Lower lobe of right lung (tissue), 2 donors: ENCODE data around the gene TDRD10. TPM values are rescaled to one million over a fixed set of nuclear protein-coding genes. Genes with fewer than 3 reads are reported as not detected.

Experiments used
- ATAC-seq, 2 donors: fragments of 200-7000 bp; cut with Tn5 transposase; one replicate each; pipeline ENCODE4 v1.9.1; 2020 to 2022; ENCODE audit warnings: mild to moderate bottlenecking in 2 of 2, moderate library complexity in 2 of 2
- DNase-seq: peaks from one replicate; pipeline ENCODE4 v3.0.0-alpha.2; 2020
- H3K27ac ChIP-seq: fragments of 200-600 bp; one replicate; pipeline ENCODE4 v1.8.0; 2022
- H3K27me3 ChIP-seq: fragments of 200-600 bp; one replicate; pipeline ENCODE4 v1.8.0; 2022; ENCODE audit warnings: low read depth
- H3K36me3 ChIP-seq: fragments of 200-600 bp; one replicate; pipeline ENCODE4 v1.8.0; 2022; ENCODE audit warnings: mild to moderate bottlenecking
- H3K4me1 ChIP-seq: fragments of 200-600 bp; one replicate; pipeline ENCODE4 v1.8.0; 2022
- H3K4me3 ChIP-seq: fragments of 200-600 bp; one replicate; pipeline ENCODE4 v1.8.0; 2022; ENCODE audit warnings: mild to moderate bottlenecking
- H3K9me3 ChIP-seq: fragments of 200-600 bp; one replicate; pipeline ENCODE4 v1.8.0; 2022
- CTCF ChIP-seq: fragments of 200-600 bp; IDR thresholded peaks from one replicate; pipeline ENCODE4 v1.8.0; 2022; ENCODE audit warnings: antibody characterized with exemption, mild to moderate bottlenecking
- intact Hi-C: fragments of 100-400 bp; cut with DNase I; formaldehyde crosslinking; loops from one replicate; pipeline ENCODE4 v1.11.0; 2022
- total RNA-seq: library from RNA; stranded (reverse); fragmentation: NEBNext Ultra II Directional; extraction: Animal tissue kit (Norgen Biotek cat#: 25700); gene quantifications from one replicate; pipeline ENCODE4 v1.2.1, GENCODE V29; 2021
- donor health status: DM: no; HTN: yes; CAD: no; lungs with severe emphysema.

TDRD10 gene
- total RNA-seq, 1 donor from 2014 or later: 20.2 TPM

DNA sequence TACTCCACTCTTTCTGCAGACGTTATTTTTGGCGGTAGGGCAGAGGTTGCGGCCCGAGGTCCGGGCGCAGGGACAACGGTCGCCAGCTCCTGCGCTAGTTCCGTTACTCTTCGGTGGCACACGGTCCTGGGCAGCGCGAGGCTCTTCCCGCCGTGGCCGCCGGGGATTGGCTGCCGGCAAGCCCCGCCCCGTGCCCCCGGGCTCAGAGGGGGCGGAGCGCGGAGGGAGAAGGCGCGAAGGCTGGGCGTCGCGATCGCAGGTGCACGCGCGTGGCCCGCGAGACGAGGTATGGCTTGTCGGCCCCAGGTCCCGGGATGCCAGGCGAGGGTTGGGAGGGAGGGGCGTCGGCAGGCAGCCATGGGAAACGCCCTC is 711 bp downstream of the TDRD10 start:
- Histone ChIP-seq H3K4me3 (peak overlapping the region; percentile 72), H3K27ac (peak overlapping the region; percentile 87)
- no peak for DNase-seq

GRCh38 chr1:154503898-154504297 is 1.9 kb downstream of the TDRD10 start:
- intact Hi-C loops: no loop called here
- no peak overlapping the region for H3K27ac ChIP-seq
- peaks cover 25% of the 10 kb centered on the region for H3K27me3 ChIP-seq
- H3K9me3 ChIP-seq: no peaks in the 10 kb centered on the region
- peaks cover 5% of the 10 kb centered on the region for H3K36me3 ChIP-seq
- TF ChIP-seq CTCF: no peak
- DNase-seq (no peak), ATAC-seq (no peak)
- H3K4me3 ChIP-seq: no peak overlapping the region
- H3K4me1 ChIP-seq: peaks cover 17% of the 10 kb centered on the region

More for the DNA sequence above, 711 bp downstream of the TDRD10 start:
- Histone ChIP-seq H3K9me3 (no peaks in the 10 kb centered on the region), H3K4me1 (peaks cover 20% of the 10 kb centered on the region), H3K36me3 (peaks cover 17% of the 10 kb centered on the region), H3K27me3 (peaks cover 25% of the 10 kb centered on the region)
- intact Hi-C loops: no loop called here
- no peak for TF ChIP-seq CTCF
- peak; percentile 29 to 43 for ATAC-seq

- no peak for DNase-seq
- no peak for TF ChIP-seq CTCF
- Histone ChIP-seq H3K4me1 (no peaks in the 10 kb centered on the region), H3K27me3 (no peaks in the 10 kb centered on the region), H3K9me3 (no peaks in the 10 kb centered on the region), H3K36me3 (no peaks in the 10 kb centered on the region), H3K4me3 (no peak overlapping the region), H3K27ac (no peak overlapping the region)
- peak in 1 of 2 donors; percentile 65 for ATAC-seq
- intact Hi-C loops: no loop called here
Measured at GRCh38 chr1:154512760-154513159, 10.7 kb downstream of the TDRD10 start.

GRCh38 chr1:154514066-154514553 is 12.1 kb downstream of the TDRD10 start:
- no peak overlapping the region for H3K4me3 ChIP-seq
- ATAC-seq: no peak
- intact Hi-C loops: no loop called here
- no peaks in the 10 kb centered on the region for H3K9me3 ChIP-seq
- no peaks in the 10 kb centered on the region for H3K36me3 ChIP-seq
- no peak for DNase-seq
- H3K27ac ChIP-seq: no peak overlapping the region
- H3K4me1 ChIP-seq: peaks cover 4% of the 10 kb centered on the region
- H3K27me3 ChIP-seq: no peaks in the 10 kb centered on the region
- TF ChIP-seq CTCF: no peak

- ATAC-seq (no peak), DNase-seq (no peak)
- Histone ChIP-seq H3K4me1 (peaks cover 38% of the 10 kb centered on the region), H3K27ac (no peak overlapping the region), H3K36me3 (no peaks in the 10 kb centered on the region), H3K4me3 (no peak overlapping the region), H3K9me3 (no peaks in the 10 kb centered on the region), H3K27me3 (no peaks in the 10 kb centered on the region)
- TF ChIP-seq CTCF: no peak
- intact Hi-C loops: no loop called here
Measured at GRCh38 chr1:154517661-154518060, 15.6 kb downstream of the TDRD10 start.

- no peak overlapping the region for H3K4me3 ChIP-seq
- H3K9me3 ChIP-seq: no peaks in the 10 kb centered on the region
- DNase-seq (no peak), ATAC-seq (peak in 1 of 2 donors; percentile 46)
- no peak overlapping the region for H3K27ac ChIP-seq
- H3K27me3 ChIP-seq: no peaks in the 10 kb centered on the region
- intact Hi-C loops: no loop called here
- peaks cover 38% of the 10 kb centered on the region for H3K4me1 ChIP-seq
- H3K36me3 ChIP-seq: no peaks in the 10 kb centered on the region
- no peak for TF ChIP-seq CTCF
Measured at GRCh38 chr1:154519591-154519991, 17.6 kb downstream of the TDRD10 start.
